H1 (cell line): ENCODE results near the gene TIGD1. TPM values are rescaled to one million over a fixed set of nuclear protein-coding genes. Genes with fewer than 3 reads are reported as not detected.

Experiments
- CHD1 ChIP-seq: IDR thresholded peaks from 2 replicates; pipeline ENCODE4 v1.6.1; 2012; ENCODE audit warnings: low read depth, low read length, improper control_type of control experiment
- polyA plus RNA-seq, 7 experiments: library from polyadenylated mRNA; depleted of rRNA in 3 of 7; stranded (reverse) in 5 of 7; unstranded in 2 of 7; fragments of >200 nt in 5 of 7; fragments of 200-250 nt in 2 of 7; gene quantifications; 1 replicate in 5 of 7; 2 replicates in 1 of 7; 4 replicates in 1 of 7; pipeline versions ENCODE4 v1.2.1 to v1.2.3, GENCODE V29; 2011 to 2013; ENCODE audit warnings: missing spikeins in 2 of 7, mixed read lengths in 2 of 7
- total RNA-seq: library from RNA; stranded (reverse); fragmentation: NEBNext Ultra II Directional; extraction: Animal tissue kit (Norgen Biotek cat#: 25700); gene quantifications from 2 replicates; pipeline ENCODE4 v1.2.1, GENCODE V29; 2021

TIGD1 gene
- total and polyA plus RNA-seq, 2 of the 8 experiments (the other 6 are each of a cell fraction or from before 2014, with no cell fraction given): 4.7 to 8.3 TPM

DNA sequence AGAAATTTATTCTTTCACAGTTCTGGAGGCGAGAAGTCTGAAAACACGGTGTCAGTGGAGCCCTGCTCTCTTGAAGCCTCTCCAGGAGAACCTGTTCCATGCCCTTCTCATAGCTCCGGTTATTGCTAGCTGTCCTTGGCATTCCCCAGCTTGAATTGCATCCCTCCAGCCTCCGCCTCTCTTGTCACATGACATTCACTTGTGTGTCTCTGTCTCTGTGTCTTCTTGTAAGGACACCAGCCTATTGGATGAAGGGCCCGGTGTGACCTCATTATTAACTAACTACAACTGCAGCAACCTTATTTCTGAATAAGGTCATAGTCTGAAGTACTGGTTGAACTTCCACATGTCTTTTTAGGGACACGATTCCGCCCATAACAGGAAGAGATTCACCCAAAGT lies 34.7 kb downstream of the TIGD1 start (continued):
- TF ChIP-seq CHD1: no peak
